ENCODE measurements around the gene BCL7A. TPM values are rescaled to one million over a fixed set of nuclear protein-coding genes. Genes with fewer than 3 reads are reported as not detected.

Gene BCL7A
- total RNA-seq, 4 donors from 2014 or later: 4.7 to 8.5 (median 5.6) TPM

- 91 to 100% methylated on average over 3 to 4 of the region's 5 CpGs for WGBS, 2 donors (ENCODE audit: low coverage in 1 of 2)
- no peaks in the 10 kb centered on the region for H3K9me3 ChIP-seq
- peaks cover 3 to 82% (median 47%) of the 10 kb centered on the region in 3 donors for H3K4me1 ChIP-seq
- TF ChIP-seq POLR2A (IDR thresholded peaks at IDR 0.05): no peak
- TF ChIP-seq POLR2AphosphoS5 (IDR thresholded peaks at IDR 0.05): no peak
- no peak for TF ChIP-seq EP300 (IDR thresholded peaks at IDR 0.05)
- no peaks in the 10 kb centered on the region for H3K36me3 ChIP-seq
- peak overlapping the region in 3 of 4 donors; percentile 35 to 68 (median 68) for H3K27ac ChIP-seq
- H3K27me3 ChIP-seq: no peaks in the 10 kb centered on the region
- no peak overlapping the region for H3K4me3 ChIP-seq
- no peak for ATAC-seq
Measured at GRCh38 chr12:122067548-122067947, 45.9 kb downstream of the BCL7A start.

- Histone ChIP-seq H3K27ac (peak overlapping the region in 3 of 4 donors; percentile 35 to 68 (median 68)), H3K4me1 (peaks cover 0 to 82% (median 47%) of the 10 kb centered on the region in 3 donors), H3K36me3 (no peaks in the 10 kb centered on the region), H3K9me3 (no peaks in the 10 kb centered on the region), H3K4me3 (no peak overlapping the region), H3K27me3 (no peaks in the 10 kb centered on the region)
- 6 to 38% methylated on average over 6 to 7 of the region's 13 CpGs for WGBS, 2 donors (ENCODE audit: low coverage in 1 of 2)
- ATAC-seq: no peak
- no peak for TF ChIP-seq POLR2A (IDR thresholded peaks at IDR 0.05)
- peak; percentile 57 for TF ChIP-seq POLR2AphosphoS5 (IDR thresholded peaks at IDR 0.05)
- no peak for TF ChIP-seq EP300 (IDR thresholded peaks at IDR 0.05)
- peak in 1 of 4 experiments; percentile 35 for TF ChIP-seq CTCF (IDR thresholded peaks at IDR 0.05)
Measured at GRCh38 chr12:122067966-122068365, 46.3 kb downstream of the BCL7A start.

GRCh38 chr12:122072031-122072970, 50.6 kb downstream of the BCL7A start:
- no peak overlapping the region for H3K4me3 ChIP-seq
- 56 to 70% methylated on average over 6 to 8 of the region's 11 CpGs for WGBS, 2 donors (ENCODE audit: low coverage in 1 of 2)
- no peaks in the 10 kb centered on the region for H3K9me3 ChIP-seq
- H3K36me3 ChIP-seq: no peaks in the 10 kb centered on the region
- H3K27me3 ChIP-seq: no peaks in the 10 kb centered on the region
- peak overlapping the region; percentile 7 to 82 (median 78) for H3K27ac ChIP-seq
- TF ChIP-seq POLR2AphosphoS5 (IDR thresholded peaks at IDR 0.05): peak; percentile 89
- no peak for TF ChIP-seq CTCF (IDR thresholded peaks at IDR 0.05)
- ATAC-seq: peak; percentile 91
- H3K4me1 ChIP-seq: peaks cover 0 to 49% (median 27%) of the 10 kb centered on the region in 3 donors

GRCh38 chr12:122073815-122074214, 52.1 kb downstream of the BCL7A start:
- ATAC-seq: no peak
- 100% methylated on average over 1 of the region's 1 CpG for WGBS, 2 donors (ENCODE audit: low coverage in 1 of 2)
- Histone ChIP-seq H3K4me1 (peaks cover 0 to 44% (median 20%) of the 10 kb centered on the region in 3 donors), H3K4me3 (no peak overlapping the region), H3K36me3 (no peaks in the 10 kb centered on the region), H3K27me3 (no peaks in the 10 kb centered on the region), H3K27ac (no peak overlapping the region), H3K9me3 (no peaks in the 10 kb centered on the region)
- TF ChIP-seq CTCF (IDR thresholded peaks at IDR 0.05) (no peak), POLR2A (IDR thresholded peaks at IDR 0.05) (no peak), EP300 (IDR thresholded peaks at IDR 0.05) (no peak), POLR2AphosphoS5 (IDR thresholded peaks at IDR 0.05) (no peak)

- Histone ChIP-seq H3K27ac (peak overlapping the region in 2 of 4 donors; percentile 89 to 91), H3K9me3 (no peaks in the 10 kb centered on the region), H3K27me3 (no peaks in the 10 kb centered on the region), H3K4me3 (no peak overlapping the region), H3K36me3 (no peaks in the 10 kb centered on the region), H3K4me1 (peaks cover 0 to 51% (median 27%) of the 10 kb centered on the region in 3 donors)
- no peak for ATAC-seq
- TF ChIP-seq CTCF (IDR thresholded peaks at IDR 0.05) (no peak), POLR2AphosphoS5 (IDR thresholded peaks at IDR 0.05) (no peak)
- 92% methylated on average over 4 of the region's 10 CpGs; no CpG with 5 or more reads in 1 of the 2 donors for WGBS, 2 donors (ENCODE audit: low coverage in 1 of 2)
Measured at GRCh38 chr12:122076743-122077495, 55.2 kb downstream of the BCL7A start.

All from gastroesophageal sphincter (tissue), 4 donors.